Bone marrow (tissue), 2 donors: ENCODE results near the gene ARHGAP32.

Experiments
- DNase-seq, 2 donors: peaks; one replicate each; lab custom pipeline; 2025; lab: John Stamatoyannopoulos, UW

The ARHGAP32 gene

GRCh38 chr11:129192150-129192549, at the start of gene ARHGAP32:
ARHGAP32 (minus strand) TSS chr11:129192325; CDS start chr11:129192198, 127 bp downstream.
- DNase-seq = no peak

- DNase-seq = no peak
Observed at GRCh38 chr11:129239207-129239606, 47.1 kb upstream of the ARHGAP32 start.

- no peak for DNase-seq
Observed at GRCh38 chr11:129237880-129238638, 45.9 kb upstream of the ARHGAP32 start.

- no peak for DNase-seq
Observed at GRCh38 chr11:129237456-129237855, 45.3 kb upstream of the ARHGAP32 start.

- no peak for DNase-seq
Observed at GRCh38 chr11:129236850-129237249, 44.7 kb upstream of the ARHGAP32 start.

GRCh38 chr11:129234978-129235377, 42.9 kb upstream of the ARHGAP32 start:
- DNase-seq = no peak

- no peak for DNase-seq
Observed at GRCh38 chr11:129230006-129230405, 37.9 kb upstream of the ARHGAP32 start.

GRCh38 chr11:129226207-129226798, 34.2 kb upstream of the ARHGAP32 start:
- no peak for DNase-seq

- no peak for DNase-seq
Observed at GRCh38 chr11:129225190-129225589, 33.1 kb upstream of the ARHGAP32 start.

GRCh38 chr11:129224538-129224937, 32.4 kb upstream of the ARHGAP32 start:
- DNase-seq = no peak

GRCh38 chr11:129223701-129224149, 31.6 kb upstream of the ARHGAP32 start:
- DNase-seq = no peak

- no peak for DNase-seq
Observed at GRCh38 chr11:129223260-129223659, 31.1 kb upstream of the ARHGAP32 start.

- no peak for DNase-seq
Observed at GRCh38 chr11:129222158-129222557, 30.0 kb upstream of the ARHGAP32 start.

- DNase-seq = no peak
Observed at GRCh38 chr11:129215506-129216245, 23.6 kb upstream of the ARHGAP32 start.

- DNase-seq = no peak
Observed at GRCh38 chr11:129214710-129215295, 22.7 kb upstream of the ARHGAP32 start.

- no peak for DNase-seq
Observed at GRCh38 chr11:129213261-129213660, 21.1 kb upstream of the ARHGAP32 start.

GRCh38 chr11:129211397-129211796, 19.3 kb upstream of the ARHGAP32 start:
- DNase-seq = no peak

- DNase-seq = no peak
Observed at GRCh38 chr11:129210831-129211181, 18.7 kb upstream of the ARHGAP32 start.

- DNase-seq = no peak
Observed at GRCh38 chr11:129209891-129210830, 18.0 kb upstream of the ARHGAP32 start.

- no peak for DNase-seq
Observed at GRCh38 chr11:129208863-129209262, 16.7 kb upstream of the ARHGAP32 start.

GRCh38 chr11:129204150-129204838, 12.2 kb upstream of the ARHGAP32 start:
- no peak for DNase-seq
